K562 (cell line): Measurements from ENCODE around the gene MPL. TPM values are rescaled to one million over a fixed set of nuclear protein-coding genes. Genes with fewer than 3 reads are reported as not detected.

Source experiments
- ATAC-seq: fragments of 200-7000 bp; cut with Tn5 transposase; 3 replicates; pipeline ENCODE4 v1.9.1; 2020; ENCODE audit warnings: moderate library complexity
- BruUV-seq: library from RNA; stranded (reverse); fragments of 400-500 nt; replicated peaks from 2 replicates; lab custom pipeline; 2021; lab: Mats Ljungman, UMichigan
- CTCF ChIA-PET: fragments of 300-600 bp; formaldehyde crosslinking; extraction: SDS; loops from one replicate; lab custom pipeline; 2021; ENCODE audit warnings: low intra/inter-chr PET ratio; lab: Yijun Ruan, JAX
- POLR2A ChIA-PET: fragments of 300-600, 350-650 bp; sonication (Branson Sonifier 250); formaldehyde crosslinking; extraction: SDS; loops from one replicate; lab custom pipeline; 2021; ENCODE audit warnings: antibody characterized with exemption, inconsistent platforms; lab: Yijun Ruan, JAX
- DNase-seq, 4 experiments: peaks; one replicate each; pipeline versions ENCODE4 v3.0.0 to v3.0.0-alpha.2; 2011 to 2018; ENCODE audit warnings: low spot score in 3 of 4, mixed read lengths in 3 of 4; ENCODE audit errors: extremely low read depth in 1 of 4
- FAIRE-seq: peaks from 2 replicates; lab custom pipeline; 2011; peaks lifted over from hg19 to GRCh38; lab: Jason Lieb, UNC
- H2AFZ ChIP-seq: 2 replicates; pipeline ENCODE4 v1.6.0; 2011; ENCODE audit warnings: low read depth, low read length, control low read depth, inconsistent platforms
- H3K27ac ChIP-seq: fragments of 200-600 bp; 3 replicates; pipeline ENCODE4 v1.8.0; 2011; ENCODE audit warnings: low read depth, mild to moderate bottlenecking, control low read depth, inconsistent platforms, low read length, moderate library complexity, mixed read lengths; ENCODE audit errors: extremely low read depth
- H3K27me3 ChIP-seq, 2 experiments: fragments of 300-600 bp in 1 of 2; 2 replicates in 1 of 2; 3 replicates in 1 of 2; pipeline versions ENCODE4 v1.6.0 to v1.8.0; 2011; ENCODE audit warnings: inconsistent platforms in 2 of 2, low read length in 2 of 2, mild to moderate bottlenecking in 1 of 2, mixed read lengths in 1 of 2, moderate library complexity in 1 of 2; ENCODE audit not compliant: control insufficient read depth in 2 of 2, insufficient read depth in 2 of 2
- H3K36me3 ChIP-seq: fragments of 300-600 bp; 3 replicates; pipeline ENCODE4 v1.8.0; 2011; ENCODE audit warnings: mild to moderate bottlenecking, low read length, inconsistent platforms; ENCODE audit not compliant: control insufficient read depth, insufficient read depth
- H3K4me1 ChIP-seq, 2 experiments: fragments of 200-600 bp in 1 of 2; replicated peaks in 1 of 2; 2 replicates in 1 of 2; 3 replicates in 1 of 2; pipeline versions ENCODE4 v1.5.1 to v1.8.0; 2011; ENCODE audit warnings: inconsistent platforms in 2 of 2, low read length in 2 of 2, mild to moderate bottlenecking in 1 of 2, mixed read lengths in 1 of 2, moderate library complexity in 1 of 2; ENCODE audit not compliant: control insufficient read depth in 2 of 2, insufficient read depth in 2 of 2
- H3K4me2 ChIP-seq: 2 replicates; pipeline ENCODE4 v1.6.1; 2011; ENCODE audit warnings: low read length, control low read depth, inconsistent platforms, mixed read lengths; ENCODE audit not compliant: insufficient read depth
- H3K4me3 ChIP-seq: fragments of 200-600 bp; sonication (generic), shearing (Covaris generic); 2 replicates; pipeline ENCODE4 v1.5.1; 2016; ENCODE audit warnings: control low read depth, inconsistent platforms
- H3K79me2 ChIP-seq: fragments of 200-600 bp; 3 replicates; pipeline ENCODE4 v1.8.0; 2011; ENCODE audit warnings: low read length, inconsistent platforms; ENCODE audit not compliant: control insufficient read depth, insufficient read depth
- H3K9ac ChIP-seq, 2 experiments: 2 replicates each; pipeline versions ENCODE4 v1.6.0 to v1.6.1; 2011; ENCODE audit warnings: low read depth in 2 of 2, low read length in 2 of 2, control low read depth in 1 of 2, inconsistent platforms in 1 of 2, mild to moderate bottlenecking in 1 of 2, mixed read lengths in 1 of 2; ENCODE audit not compliant: insufficient read depth in 1 of 2
- H3K9me1 ChIP-seq: one replicate; pipeline ENCODE4 v1.6.0; 2011; ENCODE audit warnings: inconsistent platforms, mild to moderate bottlenecking, low read length, moderate library complexity; ENCODE audit not compliant: control insufficient read depth, insufficient read depth
- H3K9me3 ChIP-seq: replicated peaks from 2 replicates; pipeline ENCODE4 v1.5.1; 2011; ENCODE audit warnings: low read depth, low read length, inconsistent platforms; ENCODE audit not compliant: control insufficient read depth, insufficient read depth
- H4K20me1 ChIP-seq: replicated peaks from 2 replicates; pipeline ENCODE4 v1.6.1; 2011; ENCODE audit warnings: low read length, inconsistent platforms, mixed read lengths; ENCODE audit not compliant: control insufficient read depth, insufficient read depth
- EWSR1 ChIP-seq: fragments of 450-650 bp; IDR thresholded peaks from 2 replicates; pipeline ENCODE4 v1.6.1; 2018; ENCODE audit warnings: borderline replicate concordance, mild to moderate bottlenecking, low read depth, moderate library complexity; ENCODE audit not compliant: partially characterized antibody
- KLF13 ChIP-seq: fragments of 450-650 bp; IDR thresholded peaks from 2 replicates; pipeline ENCODE4 v1.6.1; 2016; ENCODE audit warnings: missing genetic modification characterization, low read depth, mild to moderate bottlenecking, missing compliant biosample characterization, moderate library complexity, borderline replicate concordance
- MEIS2 ChIP-seq: fragments of 450-650 bp; IDR thresholded peaks from 2 replicates; pipeline ENCODE4 v1.6.1; 2014; ENCODE audit warnings: mild to moderate bottlenecking; ENCODE audit not compliant: partially characterized antibody
- PML ChIP-seq: IDR thresholded peaks from 2 replicates; pipeline ENCODE4 v1.6.1; 2012; ENCODE audit warnings: low read length, inconsistent platforms
- WGBS: fragments of 100-300 bp; shearing (Covaris generic); methylation state at CpG from one replicate; pipeline ENCODE4 v1.1.6; 2016; ENCODE audit warnings: low coverage, mixed read lengths; ENCODE audit not compliant: insufficient coverage; ENCODE audit errors: missing lambda C conversion rate; 5-methylcytosine and 5-hydroxymethylcytosine counted together
- in situ Hi-C: fragments of 300-500 bp; cut with MboI; formaldehyde crosslinking; loops from 4 replicates; pipeline ENCODE4 v1.15.0; 2018; ENCODE audit warnings: inconsistent platforms, mixed read lengths
- intact Hi-C: fragments of 100-400 bp; cut with micrococcal nuclease; formaldehyde crosslinking; loops from 2 replicates; pipeline ENCODE4 v1.14.2; 2022
- polyA plus RNA-seq, 8 experiments: library from polyadenylated mRNA; depleted of rRNA in 4 of 8; stranded (reverse) in 5 of 8; unstranded in 3 of 8; fragments of >200 nt; fragmentation: Nextera tagmentation in 2 of 8; fragmentation: Illumina TruSeq in 1 of 8; extraction: Ambion mirVana in 2 of 8; extraction: Trizol in 1 of 8; gene quantifications; 2 replicates each; pipeline versions ENCODE4 v1.2.1 to v1.2.3, GENCODE V29; 2011 to 2014; ENCODE audit warnings: inconsistent platforms in 1 of 8, missing spikeins in 1 of 8
- total RNA-seq, 7 experiments: library from RNA; depleted of rRNA in 6 of 7; stranded (reverse); fragments of >200 nt in 6 of 7; fragmentation: Illumina TruSeq in 2 of 7; extraction: Trizol in 2 of 7; gene quantifications; 2 replicates each; pipeline versions ENCODE4 v1.2.1 to v1.2.3, GENCODE V29; 2011 to 2021; ENCODE audit warnings: low replicate concordance in 1 of 7
- TF ChIP-seq, protein P1 (sequence below): sonication (generic); formaldehyde crosslinking; IDR thresholded peaks from 2 replicates; pipeline ENCODE4 v1.8.0; 2023; ENCODE audit warnings: mild to moderate bottlenecking, missing genetic modification reagents
- TF ChIP-seq, protein P2 (sequence below), 2 experiments: fragments of 450-650 bp in 1 of 2; sonication (generic) in 1 of 2; formaldehyde crosslinking; conservative IDR thresholded peaks; 2 replicates each; pipeline versions ENCODE4 v1.4.0 to v1.8.1; 2020 to 2022; ENCODE audit warnings: mild to moderate bottlenecking in 1 of 2, missing genetic modification reagents in 1 of 2
- TF ChIP-seq, protein P3 (sequence below): fragments of 250-450 bp; sonication (Bioruptor Pico); IDR thresholded peaks from 2 replicates; pipeline ENCODE4 v1.8.0; 2022; ENCODE audit warnings: moderate library complexity, mild to moderate bottlenecking, inconsistent platforms
- TF ChIP-seq, protein P4 (sequence below), 2 experiments: fragments of 450-650 bp; IDR thresholded peaks; 2 replicates each; pipeline ENCODE4 v1.6.1; 2018; ENCODE audit warnings: mild to moderate bottlenecking in 2 of 2, low read depth in 1 of 2; ENCODE audit not compliant: partially characterized antibody in 2 of 2

MPL gene
- total and polyA plus RNA-seq, 9 of the 15 experiments (the other 6 are each of a cell fraction or from before 2014, with no cell fraction given), result not detected

DNA sequence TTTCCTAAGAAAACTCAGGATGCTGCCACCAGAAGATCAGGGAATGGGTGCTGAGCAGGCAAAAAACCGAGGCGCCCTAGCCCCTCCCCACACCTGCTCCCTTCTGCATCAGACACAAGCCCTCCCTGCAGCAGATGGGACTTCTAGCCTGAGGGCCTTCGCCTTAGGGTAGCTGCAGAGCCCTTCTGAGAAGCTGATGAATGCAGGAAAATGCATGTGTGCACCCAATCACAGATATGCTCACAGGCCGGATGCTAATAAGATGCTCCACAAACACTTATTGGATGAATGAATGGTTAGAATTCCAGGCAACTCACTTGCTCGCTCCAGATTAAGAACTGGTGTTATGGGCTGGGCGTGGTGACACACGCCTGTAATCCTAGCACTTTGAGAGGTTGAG, 45.4 kb upstream of the MPL start (continued):
- TF ChIP-seq, protein P1, sequence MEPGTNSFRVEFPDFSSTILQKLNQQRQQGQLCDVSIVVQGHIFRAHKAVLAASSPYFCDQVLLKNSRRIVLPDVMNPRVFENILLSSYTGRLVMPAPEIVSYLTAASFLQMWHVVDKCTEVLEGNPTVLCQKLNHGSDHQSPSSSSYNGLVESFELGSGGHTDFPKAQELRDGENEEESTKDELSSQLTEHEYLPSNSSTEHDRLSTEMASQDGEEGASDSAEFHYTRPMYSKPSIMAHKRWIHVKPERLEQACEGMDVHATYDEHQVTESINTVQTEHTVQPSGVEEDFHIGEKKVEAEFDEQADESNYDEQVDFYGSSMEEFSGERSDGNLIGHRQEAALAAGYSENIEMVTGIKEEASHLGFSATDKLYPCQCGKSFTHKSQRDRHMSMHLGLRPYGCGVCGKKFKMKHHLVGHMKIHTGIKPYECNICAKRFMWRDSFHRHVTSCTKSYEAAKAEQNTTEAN, result no peak
- TF ChIP-seq, protein P2, sequence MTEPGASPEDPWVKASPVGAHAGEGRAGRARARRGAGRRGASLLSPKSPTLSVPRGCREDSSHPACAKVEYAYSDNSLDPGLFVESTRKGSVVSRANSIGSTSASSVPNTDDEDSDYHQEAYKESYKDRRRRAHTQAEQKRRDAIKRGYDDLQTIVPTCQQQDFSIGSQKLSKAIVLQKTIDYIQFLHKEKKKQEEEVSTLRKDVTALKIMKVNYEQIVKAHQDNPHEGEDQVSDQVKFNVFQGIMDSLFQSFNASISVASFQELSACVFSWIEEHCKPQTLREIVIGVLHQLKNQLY (CRISPR knock-in tag; conservative IDR thresholded peaks at IDR 0.05), result no peak
- TF ChIP-seq EWSR1, result no peak

DNA sequence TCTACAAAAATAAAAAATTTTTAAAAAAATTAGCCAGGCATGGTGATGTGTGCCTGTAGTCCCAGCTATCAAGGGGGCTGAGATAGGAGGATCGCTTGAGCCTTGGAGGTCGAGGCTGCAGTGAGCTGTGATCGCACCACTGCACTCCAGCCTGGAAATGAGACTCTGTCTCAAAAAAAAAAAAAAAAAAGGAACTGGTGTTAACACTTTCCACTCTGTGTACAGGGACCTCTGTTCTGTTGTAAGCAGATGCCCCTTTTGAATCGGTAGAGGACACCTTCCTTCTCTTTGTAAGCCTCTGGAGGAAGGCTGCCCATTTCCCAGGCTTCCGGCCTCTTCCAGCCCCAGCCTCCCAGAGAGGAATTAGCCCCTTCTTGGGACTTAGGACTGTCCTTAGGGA, 44.9 kb upstream of the MPL start:
- Histone ChIP-seq H3K4me3 (no peak overlapping the region), H3K4me1 (0 out of 5 replicates have a peak, but pooled peaks cover 0 to 3% of the 10 kb centered on the region in 2 experiments), H3K27me3 (peaks cover 49 to 55% of the 10 kb centered on the region in 2 experiments), H3K9me1 (no peaks in the 10 kb centered on the region), H3K9ac (no peak overlapping the region), H3K4me2 (no peak overlapping the region), H3K36me3 (no peaks in the 10 kb centered on the region), H4K20me1 (peaks cover 6% of the 10 kb centered on the region), H2AFZ (no peak overlapping the region), H3K9me3 (no peaks in the 10 kb centered on the region), H3K79me2 (no peaks in the 10 kb centered on the region), H3K27ac (no peak overlapping the region)
- ChIA-PET CTCF (no interaction called here), POLR2A (interaction anchor here (0.6 to 1.2 kb wide), 3 partner anchors 13 to 36 kb away, joined by 3 to 4 read pairs (median 4); no protein-coding TSS in a partner anchor)
- no peak for DNase-seq
- ATAC-seq, result no peak
- BruUV-seq, result no TSS peak
- 7% methylated on average over 5 of the region's 5 CpGs for WGBS
- no peak for TF ChIP-seq KLF13 (tag)
- TF ChIP-seq PML, result no peak
- TF ChIP-seq, protein P3, sequence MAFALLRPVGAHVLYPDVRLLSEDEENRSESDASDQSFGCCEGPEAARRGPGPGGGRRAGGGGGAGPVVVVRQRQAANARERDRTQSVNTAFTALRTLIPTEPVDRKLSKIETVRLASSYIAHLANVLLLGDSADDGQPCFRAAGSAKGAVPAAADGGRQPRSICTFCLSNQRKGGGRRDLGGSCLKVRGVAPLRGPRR (CRISPR knock-in tag), result no peak
- TF ChIP-seq, protein P4, sequence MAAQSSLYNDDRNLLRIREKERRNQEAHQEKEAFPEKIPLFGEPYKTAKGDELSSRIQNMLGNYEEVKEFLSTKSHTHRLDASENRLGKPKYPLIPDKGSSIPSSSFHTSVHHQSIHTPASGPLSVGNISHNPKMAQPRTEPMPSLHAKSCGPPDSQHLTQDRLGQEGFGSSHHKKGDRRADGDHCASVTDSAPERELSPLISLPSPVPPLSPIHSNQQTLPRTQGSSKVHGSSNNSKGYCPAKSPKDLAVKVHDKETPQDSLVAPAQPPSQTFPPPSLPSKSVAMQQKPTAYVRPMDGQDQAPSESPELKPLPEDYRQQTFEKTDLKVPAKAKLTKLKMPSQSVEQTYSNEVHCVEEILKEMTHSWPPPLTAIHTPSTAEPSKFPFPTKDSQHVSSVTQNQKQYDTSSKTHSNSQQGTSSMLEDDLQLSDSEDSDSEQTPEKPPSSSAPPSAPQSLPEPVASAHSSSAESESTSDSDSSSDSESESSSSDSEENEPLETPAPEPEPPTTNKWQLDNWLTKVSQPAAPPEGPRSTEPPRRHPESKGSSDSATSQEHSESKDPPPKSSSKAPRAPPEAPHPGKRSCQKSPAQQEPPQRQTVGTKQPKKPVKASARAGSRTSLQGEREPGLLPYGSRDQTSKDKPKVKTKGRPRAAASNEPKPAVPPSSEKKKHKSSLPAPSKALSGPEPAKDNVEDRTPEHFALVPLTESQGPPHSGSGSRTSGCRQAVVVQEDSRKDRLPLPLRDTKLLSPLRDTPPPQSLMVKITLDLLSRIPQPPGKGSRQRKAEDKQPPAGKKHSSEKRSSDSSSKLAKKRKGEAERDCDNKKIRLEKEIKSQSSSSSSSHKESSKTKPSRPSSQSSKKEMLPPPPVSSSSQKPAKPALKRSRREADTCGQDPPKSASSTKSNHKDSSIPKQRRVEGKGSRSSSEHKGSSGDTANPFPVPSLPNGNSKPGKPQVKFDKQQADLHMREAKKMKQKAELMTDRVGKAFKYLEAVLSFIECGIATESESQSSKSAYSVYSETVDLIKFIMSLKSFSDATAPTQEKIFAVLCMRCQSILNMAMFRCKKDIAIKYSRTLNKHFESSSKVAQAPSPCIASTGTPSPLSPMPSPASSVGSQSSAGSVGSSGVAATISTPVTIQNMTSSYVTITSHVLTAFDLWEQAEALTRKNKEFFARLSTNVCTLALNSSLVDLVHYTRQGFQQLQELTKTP (IDR thresholded peaks at IDR 0.05; ENCODE audit: low read depth in 1 of 2, partially characterized antibody in 2 of 2), result no peak
- TF ChIP-seq MEIS2, result no peak
- intact Hi-C loops (no loop called here), in situ Hi-C loops (no loop called here)
- no peak for FAIRE-seq
